GM10248 (cell line): ENCODE measurements around the gene PPP2R1A.

Experiments
- CTCF ChIA-PET: fragments of 300-600 bp; sonication (Branson Sonifier 250); formaldehyde crosslinking; extraction: SDS; loops from one replicate; lab custom pipeline; 2021; ENCODE audit warnings: antibody characterized with exemption; lab: Yijun Ruan, JAX
- POLR2A ChIA-PET: fragments of 350-650 bp; sonication (Branson Sonifier 250); formaldehyde crosslinking; extraction: SDS; loops from one replicate; lab custom pipeline; 2020; ENCODE audit warnings: antibody characterized with exemption; lab: Yijun Ruan, JAX
- DNase-seq: peaks from one replicate; pipeline ENCODE4 v3.0.0; 2012; ENCODE audit errors: extremely low spot score
- CTCF ChIP-seq: IDR thresholded peaks from 2 replicates; pipeline ENCODE4 v1.5.1; 2012; ENCODE audit warnings: mild to moderate bottlenecking, low read depth; ENCODE audit errors: extremely low read depth, missing control alignments, control extremely low read depth

PPP2R1A gene

GRCh38 chr19:52214241-52214640, 24.4 kb downstream of the PPP2R1A start:
- TF ChIP-seq CTCF: no peak
- ChIA-PET POLR2A (no interaction called here), CTCF (interaction anchor here (1.3 to 1.7 kb wide), 2 partner anchors 11 to 14 kb away, joined by 3 to 4 read pairs; no protein-coding TSS in a partner anchor)
- DNase-seq: no peak

GRCh38 chr19:52216401-52216800, 26.5 kb downstream of the PPP2R1A start:
- TF ChIP-seq CTCF: no peak
- CTCF ChIA-PET: interaction anchor here (1.6 kb wide), 1 partner anchor 21 kb away, joined by 3 read pairs; no protein-coding TSS in a partner anchor
- POLR2A ChIA-PET: no interaction called here
- DNase-seq: no peak

DNA sequence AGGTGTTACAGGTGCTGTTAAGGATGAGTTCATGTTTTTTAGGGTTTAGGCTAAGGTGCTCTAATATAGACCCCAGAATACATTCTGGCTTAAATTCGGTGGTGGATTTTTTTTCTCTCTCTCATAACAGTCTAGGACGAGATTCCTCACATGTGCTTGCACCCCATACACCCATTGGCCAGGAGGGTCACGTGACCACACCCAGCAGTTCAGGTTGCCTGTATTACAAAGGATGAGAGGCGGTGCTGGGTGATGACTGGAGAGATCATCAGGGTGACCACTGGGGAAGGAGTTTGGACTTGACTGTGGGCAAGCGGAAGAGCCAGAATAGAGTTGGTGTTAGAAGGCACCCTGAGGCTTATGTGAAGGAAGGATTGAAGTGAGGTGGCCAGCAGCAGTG, 27.7 kb downstream of the PPP2R1A start:
- ChIA-PET CTCF (no interaction called here), POLR2A (no interaction called here)
- TF ChIP-seq CTCF: no peak
- no peak for DNase-seq

GRCh38 chr19:52219611-52220010, 29.8 kb downstream of the PPP2R1A start:
- ChIA-PET POLR2A (no interaction called here), CTCF (interaction anchor here (2.1 kb wide), 1 partner anchor 18 kb away, joined by 5 read pairs; no protein-coding TSS in a partner anchor)
- TF ChIP-seq CTCF: no peak
- DNase-seq: no peak

DNA sequence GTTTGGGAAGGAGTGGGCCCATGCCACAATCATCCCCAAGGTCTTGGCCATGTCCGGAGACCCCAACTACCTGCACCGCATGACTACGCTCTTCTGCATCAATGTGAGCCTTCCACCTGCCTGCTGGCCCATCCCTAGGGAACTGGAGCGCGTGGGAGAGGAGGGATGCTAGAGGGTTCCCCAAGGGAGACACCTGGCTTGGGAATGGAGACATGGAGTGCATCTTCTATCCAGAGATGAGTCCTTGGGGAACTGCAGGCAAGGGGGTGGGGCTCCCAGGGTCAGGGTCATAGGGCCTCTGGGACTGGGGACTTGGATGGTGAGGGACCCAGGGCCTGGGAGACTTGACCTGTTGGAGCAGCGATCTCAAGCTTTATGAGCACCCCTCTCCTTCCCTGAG, 31.2 kb downstream of the PPP2R1A start:
- ChIA-PET CTCF (interaction anchor here (1.2 kb wide), 1 partner anchor 9 kb away, joined by 4 read pairs; no protein-coding TSS in a partner anchor), POLR2A (no interaction called here)
- DNase-seq: no peak
- no peak for TF ChIP-seq CTCF

- POLR2A ChIA-PET: no interaction called here
- CTCF ChIA-PET: interaction anchor here (1.2 kb wide), 1 partner anchor 8 kb away, joined by 4 read pairs; no protein-coding TSS in a partner anchor
- DNase-seq: no peak
- TF ChIP-seq CTCF: no peak
Measured at GRCh38 chr19:52221831-52222375, 32.1 kb downstream of the PPP2R1A start.

- CTCF ChIA-PET: interaction anchor here (0.9 kb wide), 1 partner anchor 13 kb away, joined by 3 read pairs; no protein-coding TSS in a partner anchor
- POLR2A ChIA-PET: no interaction called here
- no peak for TF ChIP-seq CTCF
- DNase-seq: no peak
Measured at GRCh38 chr19:52224211-52224610, 34.4 kb downstream of the PPP2R1A start.
